ENCODE results near the gene ZNF507.

- TF ChIP-seq, protein P1, sequence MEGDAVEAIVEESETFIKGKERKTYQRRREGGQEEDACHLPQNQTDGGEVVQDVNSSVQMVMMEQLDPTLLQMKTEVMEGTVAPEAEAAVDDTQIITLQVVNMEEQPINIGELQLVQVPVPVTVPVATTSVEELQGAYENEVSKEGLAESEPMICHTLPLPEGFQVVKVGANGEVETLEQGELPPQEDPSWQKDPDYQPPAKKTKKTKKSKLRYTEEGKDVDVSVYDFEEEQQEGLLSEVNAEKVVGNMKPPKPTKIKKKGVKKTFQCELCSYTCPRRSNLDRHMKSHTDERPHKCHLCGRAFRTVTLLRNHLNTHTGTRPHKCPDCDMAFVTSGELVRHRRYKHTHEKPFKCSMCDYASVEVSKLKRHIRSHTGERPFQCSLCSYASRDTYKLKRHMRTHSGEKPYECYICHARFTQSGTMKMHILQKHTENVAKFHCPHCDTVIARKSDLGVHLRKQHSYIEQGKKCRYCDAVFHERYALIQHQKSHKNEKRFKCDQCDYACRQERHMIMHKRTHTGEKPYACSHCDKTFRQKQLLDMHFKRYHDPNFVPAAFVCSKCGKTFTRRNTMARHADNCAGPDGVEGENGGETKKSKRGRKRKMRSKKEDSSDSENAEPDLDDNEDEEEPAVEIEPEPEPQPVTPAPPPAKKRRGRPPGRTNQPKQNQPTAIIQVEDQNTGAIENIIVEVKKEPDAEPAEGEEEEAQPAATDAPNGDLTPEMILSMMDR (IDR thresholded peaks at IDR 0.05) = no peak
- no peak for TF ChIP-seq EP300 (IDR thresholded peaks at IDR 0.05)
Observed at GRCh38 chr19:32336259-32337083, 8.9 kb upstream of the ZNF507 start.

All from ovary (tissue), 3 donors.